Keratinocyte (primary cell): ENCODE results near the gene SF1. TPM values are rescaled to one million over a fixed set of nuclear protein-coding genes. Genes with fewer than 3 reads are reported as not detected.
A peak's percentile ranks its signal among the peaks of the same experiment; 100 is the strongest.

Source experiments
- DNase-seq: peaks from one replicate; pipeline ENCODE4 v3.0.0-alpha.2; 2011; ENCODE audit warnings: low read depth, missing footprints, low spot score
- FAIRE-seq: peaks from 2 replicates; lab custom pipeline; 2011; peaks lifted over from hg19 to GRCh38; lab: Jason Lieb, UNC
- H2AFZ ChIP-seq: 2 replicates; pipeline ENCODE4 v1.6.0; 2012; ENCODE audit warnings: low read length, control low read depth, inconsistent platforms; ENCODE audit not compliant: control insufficient read depth
- H3K27ac ChIP-seq: 2 replicates; pipeline ENCODE4 v1.5.1; 2011; ENCODE audit warnings: low read length; ENCODE audit not compliant: control insufficient read depth, insufficient read depth
- H3K27me3 ChIP-seq: 3 replicates; pipeline ENCODE4 v1.6.0; 2011; ENCODE audit warnings: low read length; ENCODE audit not compliant: control insufficient read depth, insufficient read depth; ENCODE audit errors: extremely low read depth
- H3K36me3 ChIP-seq, 2 experiments: 2 replicates in 1 of 2; 3 replicates in 1 of 2; pipeline ENCODE4 v1.5.1; 2011; ENCODE audit warnings: low read length in 2 of 2, mild to moderate bottlenecking in 1 of 2; ENCODE audit not compliant: control insufficient read depth in 2 of 2, insufficient read depth in 2 of 2; ENCODE audit errors: extremely low read depth in 1 of 2
- H3K4me1 ChIP-seq: 3 replicates; pipeline ENCODE4 v1.5.1; 2011; ENCODE audit warnings: low read length; ENCODE audit not compliant: control insufficient read depth, insufficient read depth; ENCODE audit errors: extremely low read depth
- H3K4me2 ChIP-seq: 3 replicates; pipeline ENCODE4 v1.6.0; 2011; ENCODE audit warnings: low read depth, low read length; ENCODE audit not compliant: control insufficient read depth, insufficient read depth; ENCODE audit errors: extremely low read depth
- H3K4me3 ChIP-seq, 3 experiments: fragments of 200-600 bp in 1 of 3; sonication (generic) in 1 of 3; 2 replicates in 2 of 3; 3 replicates in 1 of 3; pipeline ENCODE4 v1.5.1; 2011 to 2016; ENCODE audit warnings: low read length in 3 of 3, mild to moderate bottlenecking in 3 of 3, control low read depth in 2 of 3, inconsistent platforms in 1 of 3, low read depth in 1 of 3, mixed read lengths in 1 of 3, mixed run types in 1 of 3, moderate library complexity in 1 of 3; ENCODE audit not compliant: control insufficient read depth in 2 of 3, insufficient read depth in 2 of 3; ENCODE audit errors: extremely low read depth in 1 of 3
- H3K79me2 ChIP-seq: 2 replicates; pipeline ENCODE4 v1.6.0; 2012; ENCODE audit warnings: low read length; ENCODE audit not compliant: control insufficient read depth, insufficient read depth
- H3K9ac ChIP-seq: 3 replicates; pipeline ENCODE4 v1.6.0; 2011; ENCODE audit warnings: low read length; ENCODE audit not compliant: control insufficient read depth, insufficient read depth; ENCODE audit errors: extremely low read depth
- H3K9me1 ChIP-seq: 3 replicates; pipeline ENCODE4 v1.6.0; 2011; ENCODE audit warnings: low read length; ENCODE audit not compliant: control insufficient read depth, insufficient read depth; ENCODE audit errors: extremely low read depth
- H3K9me3 ChIP-seq: 2 replicates; pipeline ENCODE4 v1.5.1; 2012; ENCODE audit warnings: low read depth, low read length; ENCODE audit not compliant: control insufficient read depth
- H4K20me1 ChIP-seq: 3 replicates; pipeline ENCODE4 v1.6.0; 2011; ENCODE audit warnings: low read length; ENCODE audit not compliant: control insufficient read depth, insufficient read depth; ENCODE audit errors: extremely low read depth
- CTCF ChIP-seq, 3 experiments: IDR thresholded peaks in 1 of 3; conservative IDR thresholded peaks in 1 of 3; optimal IDR thresholded peaks in 1 of 3; 2 replicates in 2 of 3; 3 replicates in 1 of 3; pipeline versions ENCODE3 to v1.5.1; 2011; ENCODE audit warnings: low read length in 3 of 3, mild to moderate bottlenecking in 3 of 3, moderate library complexity in 2 of 3, control low read depth in 1 of 3, inconsistent platforms in 1 of 3; ENCODE audit not compliant: insufficient read depth in 2 of 3; ENCODE audit errors: extremely low read depth in 1 of 3
- EZH2 ChIP-seq: IDR thresholded peaks from one replicate; pipeline ENCODE4 v1.6.1; 2012; ENCODE audit warnings: inconsistent platforms, mild to moderate bottlenecking, low read length, moderate library complexity
- dilution Hi-C: fragments of 300-500 bp; cut with MboI; formaldehyde crosslinking; loops from one replicate; pipeline ENCODE4 v1.7.0; 2020; ENCODE audit warnings: low sequenced_read_pairs; ENCODE audit not compliant: extremely low pct_ligation_motif_present
- polyA plus RNA-seq, 5 experiments: library from polyadenylated mRNA; depleted of rRNA in 3 of 5; stranded (reverse) in 3 of 5; stranded (forward) in 1 of 5; unstranded in 1 of 5; fragments of >200 nt; gene quantifications; 1 replicate in 1 of 5; 2 replicates in 3 of 5; 3 replicates in 1 of 5; pipeline versions ENCODE4 v1.2.1 to v1.2.3, GENCODE V29; 2011 to 2012; ENCODE audit warnings: missing spikeins in 2 of 5, low read depth in 1 of 5, low replicate concordance in 1 of 5

Gene SF1
- polyA plus RNA-seq, 1 donor (not counting 4 experiments of a cell fraction or from before 2014, with no cell fraction given) = 54.5 TPM

- no peaks in the 10 kb centered on the region for H3K9me3 ChIP-seq
- H4K20me1 ChIP-seq = no peaks in the 10 kb centered on the region
- H3K27ac ChIP-seq = no peak overlapping the region
- peak overlapping the region; percentile 80 to 97 (median 83) for H3K4me3 ChIP-seq
- FAIRE-seq (no peak), DNase-seq (no peak)
- no peaks in the 10 kb centered on the region for H3K27me3 ChIP-seq
- peaks cover 9% of the 10 kb centered on the region for H3K4me1 ChIP-seq
- TF ChIP-seq EZH2 (no peak), CTCF (optimal IDR thresholded peaks at IDR 0.05 in 1 of 3, IDR thresholded peaks at IDR 0.05 in 1 of 3, conservative IDR thresholded peaks at IDR 0.05 in 1 of 3; ENCODE audit: extremely low read depth in 1 of 3, insufficient read depth in 2 of 3, low read length in 3 of 3) (no peak)
- peaks cover 9% of the 10 kb centered on the region for H3K79me2 ChIP-seq
- H3K4me2 ChIP-seq = peak overlapping the region; percentile 92
- peaks cover 9 to 20% of the 10 kb centered on the region in 2 experiments for H3K36me3 ChIP-seq
- H3K9me1 ChIP-seq = no peaks in the 10 kb centered on the region
- H2AFZ ChIP-seq = peak overlapping the region; percentile 29
- dilution Hi-C loops = no loop called here
- no peak overlapping the region for H3K9ac ChIP-seq
Measured at GRCh38 chr11:64810891-64811272, 32.5 kb upstream of the SF1 start.

GRCh38 chr11:64810271-64810890, 32.0 kb upstream of the SF1 start, which contains the start of gene MEN1:
TSS of gene MEN1 (minus strand) at chr11:64810551. CDS start at chr11:64810109, 442 bp downstream.
- Histone ChIP-seq H3K27me3 (no peaks in the 10 kb centered on the region), H3K4me2 (peak within 1 kb of the TSS; percentile 92), H4K20me1 (no peaks in the 10 kb centered on the region), H3K79me2 (peaks cover 9% of the 10 kb centered on the region), H3K9me1 (no peaks in the 10 kb centered on the region), H3K4me3 (peak within 1 kb of the TSS; percentile 80 to 97 (median 83)), H3K27ac (peak within 1 kb of the TSS; percentile 31), H3K36me3 (peaks cover 9 to 22% of the 10 kb centered on the region in 2 experiments), H3K9me3 (no peaks in the 10 kb centered on the region), H3K4me1 (peaks cover 9% of the 10 kb centered on the region), H2AFZ (peak within 1 kb of the TSS; percentile 80), H3K9ac (peak within 1 kb of the TSS; percentile 72)
- FAIRE-seq = no peak
- TF ChIP-seq EZH2 (no peak), CTCF (optimal IDR thresholded peaks at IDR 0.05 in 1 of 3, IDR thresholded peaks at IDR 0.05 in 1 of 3, conservative IDR thresholded peaks at IDR 0.05 in 1 of 3; ENCODE audit: extremely low read depth in 1 of 3, insufficient read depth in 2 of 3, low read length in 3 of 3) (no peak)
- DNase-seq = peak; percentile 36
- dilution Hi-C loops = no loop called here
